Lower lobe of right lung (tissue), 2 donors: ENCODE measurements around the gene PLXNA2. TPM values are rescaled to one million over a fixed set of nuclear protein-coding genes. Genes with fewer than 3 reads are reported as not detected.

Experiments used
- ATAC-seq, 2 donors: fragments of 200-7000 bp; cut with Tn5 transposase; one replicate each; pipeline ENCODE4 v1.9.1; 2020 to 2022; ENCODE audit warnings: mild to moderate bottlenecking in 2 of 2, moderate library complexity in 2 of 2
- DNase-seq: peaks from one replicate; pipeline ENCODE4 v3.0.0-alpha.2; 2020
- H3K27ac ChIP-seq: fragments of 200-600 bp; one replicate; pipeline ENCODE4 v1.8.0; 2022
- H3K27me3 ChIP-seq: fragments of 200-600 bp; one replicate; pipeline ENCODE4 v1.8.0; 2022; ENCODE audit warnings: low read depth
- H3K36me3 ChIP-seq: fragments of 200-600 bp; one replicate; pipeline ENCODE4 v1.8.0; 2022; ENCODE audit warnings: mild to moderate bottlenecking
- H3K4me1 ChIP-seq: fragments of 200-600 bp; one replicate; pipeline ENCODE4 v1.8.0; 2022
- H3K4me3 ChIP-seq: fragments of 200-600 bp; one replicate; pipeline ENCODE4 v1.8.0; 2022; ENCODE audit warnings: mild to moderate bottlenecking
- H3K9me3 ChIP-seq: fragments of 200-600 bp; one replicate; pipeline ENCODE4 v1.8.0; 2022
- intact Hi-C: fragments of 100-400 bp; cut with DNase I; formaldehyde crosslinking; loops from one replicate; pipeline ENCODE4 v1.11.0; 2022
- total RNA-seq: library from RNA; stranded (reverse); fragmentation: NEBNext Ultra II Directional; extraction: Animal tissue kit (Norgen Biotek cat#: 25700); gene quantifications from one replicate; pipeline ENCODE4 v1.2.1, GENCODE V29; 2021
- TF ChIP-seq, protein P1 (sequence below): fragments of 200-600 bp; IDR thresholded peaks from one replicate; pipeline ENCODE4 v1.8.0; 2022; ENCODE audit warnings: antibody characterized with exemption, mild to moderate bottlenecking
- donor health status: DM: no; HTN: yes; CAD: no; lungs with severe emphysema.

Gene PLXNA2
- total RNA-seq, 1 donor from 2014 or later, result 83.9 TPM

DNA sequence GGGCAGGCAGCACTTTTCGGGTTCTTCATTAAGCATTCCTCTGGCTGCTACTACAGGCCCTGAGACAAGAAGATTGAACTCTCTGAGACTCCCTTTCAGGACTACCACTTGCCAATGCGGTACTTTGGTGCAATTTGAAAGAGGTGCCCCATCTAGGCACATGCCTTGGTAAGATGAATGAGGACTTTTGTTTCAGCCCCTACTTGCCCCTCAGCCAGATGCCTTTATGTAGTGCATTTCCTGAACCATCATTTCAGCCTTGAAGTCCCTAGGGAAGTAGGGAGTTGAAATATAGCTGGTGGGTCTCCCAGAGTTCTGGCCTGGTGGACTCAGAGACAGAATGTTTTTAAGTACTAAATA lies 123.8 kb downstream of the PLXNA2 start:
- intact Hi-C loops, result no loop called here
- Histone ChIP-seq H3K36me3 (peaks cover 9% of the 10 kb centered on the region), H3K4me3 (no peak overlapping the region), H3K4me1 (peaks cover 19% of the 10 kb centered on the region), H3K27me3 (no peaks in the 10 kb centered on the region), H3K27ac (no peak overlapping the region), H3K9me3 (no peaks in the 10 kb centered on the region)
- DNase-seq (no peak), ATAC-seq (no peak)
- TF ChIP-seq, protein P1, sequence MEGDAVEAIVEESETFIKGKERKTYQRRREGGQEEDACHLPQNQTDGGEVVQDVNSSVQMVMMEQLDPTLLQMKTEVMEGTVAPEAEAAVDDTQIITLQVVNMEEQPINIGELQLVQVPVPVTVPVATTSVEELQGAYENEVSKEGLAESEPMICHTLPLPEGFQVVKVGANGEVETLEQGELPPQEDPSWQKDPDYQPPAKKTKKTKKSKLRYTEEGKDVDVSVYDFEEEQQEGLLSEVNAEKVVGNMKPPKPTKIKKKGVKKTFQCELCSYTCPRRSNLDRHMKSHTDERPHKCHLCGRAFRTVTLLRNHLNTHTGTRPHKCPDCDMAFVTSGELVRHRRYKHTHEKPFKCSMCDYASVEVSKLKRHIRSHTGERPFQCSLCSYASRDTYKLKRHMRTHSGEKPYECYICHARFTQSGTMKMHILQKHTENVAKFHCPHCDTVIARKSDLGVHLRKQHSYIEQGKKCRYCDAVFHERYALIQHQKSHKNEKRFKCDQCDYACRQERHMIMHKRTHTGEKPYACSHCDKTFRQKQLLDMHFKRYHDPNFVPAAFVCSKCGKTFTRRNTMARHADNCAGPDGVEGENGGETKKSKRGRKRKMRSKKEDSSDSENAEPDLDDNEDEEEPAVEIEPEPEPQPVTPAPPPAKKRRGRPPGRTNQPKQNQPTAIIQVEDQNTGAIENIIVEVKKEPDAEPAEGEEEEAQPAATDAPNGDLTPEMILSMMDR, result no peak

DNA sequence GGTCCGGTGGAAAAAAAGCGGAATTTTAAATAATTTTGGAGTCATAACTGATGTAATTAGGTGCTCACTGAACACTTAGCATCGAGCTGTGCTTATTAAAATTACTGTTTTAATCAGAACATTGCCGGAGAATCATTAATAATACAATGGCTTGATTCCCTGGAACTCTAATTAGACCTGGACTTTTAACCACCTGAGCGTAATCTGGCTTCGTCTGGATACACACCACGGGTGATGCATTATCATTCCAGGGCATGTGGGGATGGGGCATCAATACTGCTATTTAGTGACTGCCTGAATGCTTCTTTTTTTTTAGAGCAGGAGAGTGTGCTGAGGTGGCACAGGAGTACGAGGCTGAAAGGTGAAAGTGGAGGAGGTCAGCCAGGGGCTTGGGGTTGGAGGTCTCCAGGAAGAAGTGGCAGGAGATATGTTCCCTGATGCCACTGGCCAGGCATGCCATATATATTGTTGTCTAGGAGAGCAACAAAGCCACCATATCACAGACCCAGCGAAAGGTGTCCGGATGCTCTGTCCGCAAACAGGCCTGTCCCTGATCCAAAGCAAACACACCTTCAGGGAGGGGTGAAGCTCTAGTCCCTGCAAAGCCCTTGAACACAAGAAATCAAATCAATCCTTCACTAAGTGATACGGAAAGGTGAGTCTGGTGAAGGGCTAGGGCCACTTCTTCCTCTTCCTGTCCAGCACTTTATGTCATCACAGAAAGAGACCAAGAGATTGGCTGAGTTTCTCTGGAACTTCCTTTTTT lies 125.2 kb downstream of the PLXNA2 start:
- H3K4me3 ChIP-seq, result no peak overlapping the region
- peaks cover 19% of the 10 kb centered on the region for H3K4me1 ChIP-seq
- intact Hi-C loops, result no loop called here
- no peaks in the 10 kb centered on the region for H3K9me3 ChIP-seq
- no peaks in the 10 kb centered on the region for H3K27me3 ChIP-seq
- H3K27ac ChIP-seq, result no peak overlapping the region
- peaks cover 9% of the 10 kb centered on the region for H3K36me3 ChIP-seq
- ATAC-seq, result no peak
- DNase-seq, result no peak
- TF ChIP-seq, protein P1, result no peak

DNA sequence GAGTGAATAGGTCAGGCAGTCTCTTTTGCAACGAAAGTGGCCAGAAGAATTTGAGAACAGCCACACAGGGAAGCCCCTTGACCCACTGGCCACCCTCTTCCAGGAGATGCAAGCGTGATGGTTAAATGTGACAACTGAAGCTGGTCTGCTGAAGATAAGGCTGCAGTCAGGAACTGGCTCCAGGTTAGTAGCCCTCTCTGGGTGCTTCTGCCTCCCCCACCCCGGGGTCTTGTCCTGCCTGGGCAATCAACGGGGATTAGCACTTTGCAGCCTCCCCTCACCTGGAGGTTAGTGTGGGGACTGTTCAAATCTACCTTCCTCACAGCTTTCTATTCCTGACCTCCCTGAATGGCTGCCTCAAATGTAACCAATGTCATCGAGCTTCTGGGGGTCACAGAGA lies 125.9 kb downstream of the PLXNA2 start:
- intact Hi-C loops, result no loop called here
- H3K4me3 ChIP-seq, result no peak overlapping the region
- H3K27ac ChIP-seq, result no peak overlapping the region
- H3K4me1 ChIP-seq, result peaks cover 19% of the 10 kb centered on the region
- no peaks in the 10 kb centered on the region for H3K27me3 ChIP-seq
- H3K9me3 ChIP-seq, result no peaks in the 10 kb centered on the region
- ATAC-seq, result no peak
- DNase-seq, result no peak
- H3K36me3 ChIP-seq, result peaks cover 9% of the 10 kb centered on the region
- TF ChIP-seq, protein P1, result no peak

DNA sequence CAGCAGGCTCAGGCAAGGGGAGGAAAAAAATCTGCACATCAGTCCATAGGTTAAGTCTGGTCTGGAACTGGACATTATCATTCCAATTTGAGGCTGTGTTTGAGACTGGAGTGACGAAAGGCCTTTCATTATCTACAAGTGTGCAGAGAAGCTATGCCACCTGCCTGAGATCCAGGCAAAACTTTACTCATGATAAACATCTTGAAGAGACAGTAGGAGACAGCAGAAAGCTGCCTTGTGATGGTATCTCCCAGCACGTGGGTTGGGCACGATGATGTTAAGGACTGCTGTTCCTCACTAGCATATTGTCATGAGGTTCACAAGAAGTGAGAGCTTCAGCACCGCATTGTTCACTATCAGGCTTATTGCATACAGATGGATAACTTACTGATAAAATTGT lies 126.4 kb downstream of the PLXNA2 start:
- Histone ChIP-seq H3K36me3 (peaks cover 9% of the 10 kb centered on the region), H3K27ac (no peak overlapping the region), H3K27me3 (no peaks in the 10 kb centered on the region), H3K9me3 (no peaks in the 10 kb centered on the region), H3K4me3 (no peak overlapping the region), H3K4me1 (peaks cover 19% of the 10 kb centered on the region)
- intact Hi-C loops, result no loop called here
- ATAC-seq, result no peak
- DNase-seq, result no peak
- TF ChIP-seq, protein P1, result no peak

DNA sequence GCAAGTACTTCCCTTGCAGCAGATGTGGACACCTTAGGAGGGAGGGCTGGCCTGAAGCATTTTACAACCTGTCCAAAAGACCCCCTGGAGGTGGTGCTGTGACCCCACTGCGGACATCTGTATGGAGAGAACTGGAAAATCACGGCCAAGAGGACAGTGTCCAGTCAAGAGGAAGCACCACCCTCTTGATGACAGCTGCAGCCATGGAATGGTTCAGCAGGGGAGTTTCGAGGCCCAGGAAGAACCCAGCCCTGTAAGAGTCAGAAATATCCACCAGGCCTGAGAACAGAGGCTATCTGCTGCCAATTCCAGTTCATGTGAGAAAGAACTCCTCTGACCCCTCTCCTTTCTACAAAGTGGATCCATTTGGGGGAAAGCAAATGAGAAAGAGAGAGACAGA lies 126.8 kb downstream of the PLXNA2 start:
- Histone ChIP-seq H3K27ac (no peak overlapping the region), H3K36me3 (peaks cover 9% of the 10 kb centered on the region), H3K4me3 (no peak overlapping the region), H3K4me1 (peaks cover 19% of the 10 kb centered on the region), H3K9me3 (no peaks in the 10 kb centered on the region), H3K27me3 (no peaks in the 10 kb centered on the region)
- TF ChIP-seq, protein P1, result no peak
- intact Hi-C loops, result no loop called here
- no peak for ATAC-seq
- no peak for DNase-seq
